GM18870 (cell line): ENCODE measurements around the gene TMEM61.
"Not testable (repeated sequence)": the region's sequence is repeated elsewhere in the genome, so short reads cannot be mapped to it uniquely, and the experiment has no call there.

Experiments
- ATAC-seq: cut with Tn5 transposase; IDR thresholded peaks from one replicate; pipeline ENCODE4 v1.9.1; 2021; ENCODE audit warnings: moderate library complexity; ENCODE audit not compliant: unreplicated experiment

TMEM61 gene

DNA sequence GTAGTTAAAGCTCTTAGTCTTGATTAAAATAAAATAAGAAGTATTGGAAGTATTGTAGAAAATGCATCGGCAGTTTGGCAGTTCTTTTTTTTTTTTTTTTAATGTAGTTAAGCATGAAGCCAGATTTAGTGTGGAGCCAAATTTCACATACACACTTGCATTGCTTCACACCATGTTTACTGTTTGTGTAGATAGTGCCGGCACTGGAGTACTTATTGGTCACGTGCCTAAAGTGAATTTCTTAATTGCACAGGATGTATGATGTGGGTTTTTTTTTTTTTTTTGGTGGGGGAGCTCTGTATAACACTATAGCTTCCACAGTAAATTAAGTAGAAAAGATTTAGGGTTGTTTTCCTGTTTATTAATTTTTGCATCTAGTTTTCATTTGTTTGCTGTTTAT lies 21.2 kb upstream of the TMEM61 start:
- no peak for ATAC-seq

- ATAC-seq, result no peak
Observed at GRCh38 chr1:54962612-54963395, 17.6 kb upstream of the TMEM61 start.

GRCh38 chr1:54963829-54964228 lies 16.6 kb upstream of the TMEM61 start:
- not testable (repeated sequence) for ATAC-seq

- ATAC-seq, result peak; percentile 80
Observed at GRCh38 chr1:54965624-54966340, 14.6 kb upstream of the TMEM61 start.

GRCh38 chr1:54967372-54967771 lies 13.1 kb upstream of the TMEM61 start:
- ATAC-seq, result no peak

- no peak for ATAC-seq
Observed at GRCh38 chr1:54968551-54968950, 11.9 kb upstream of the TMEM61 start.

GRCh38 chr1:54969879-54970278 lies 10.5 kb upstream of the TMEM61 start:
- no peak for ATAC-seq

- ATAC-seq, result no peak
Observed at GRCh38 chr1:54970901-54971300, 9.5 kb upstream of the TMEM61 start.

DNA sequence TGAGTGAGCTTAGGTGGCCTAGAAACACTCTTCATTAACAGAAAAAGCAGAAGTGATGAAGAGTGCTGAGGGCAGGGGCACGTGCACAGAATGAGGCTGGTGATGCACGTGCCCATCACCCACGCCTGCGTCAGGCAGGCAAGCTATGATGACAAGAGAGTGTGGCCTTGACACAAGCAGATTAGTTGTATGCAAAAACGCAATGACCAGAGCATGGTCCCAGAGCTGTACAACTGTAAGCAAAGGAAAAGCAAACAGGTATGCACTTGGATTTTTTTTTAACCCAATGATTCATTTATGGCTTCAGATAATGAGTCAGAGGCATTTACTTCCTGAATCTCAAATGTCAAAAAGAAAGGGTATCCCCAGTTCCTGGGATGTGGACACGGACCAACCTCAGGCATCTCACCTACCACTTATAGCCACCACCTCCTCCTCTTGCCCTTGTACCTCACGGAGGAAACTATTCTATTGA lies 9.1 kb upstream of the TMEM61 start:
- peak; percentile 95 for ATAC-seq

- no peak for ATAC-seq
Observed at GRCh38 chr1:54972436-54972835, 8.0 kb upstream of the TMEM61 start.

DNA sequence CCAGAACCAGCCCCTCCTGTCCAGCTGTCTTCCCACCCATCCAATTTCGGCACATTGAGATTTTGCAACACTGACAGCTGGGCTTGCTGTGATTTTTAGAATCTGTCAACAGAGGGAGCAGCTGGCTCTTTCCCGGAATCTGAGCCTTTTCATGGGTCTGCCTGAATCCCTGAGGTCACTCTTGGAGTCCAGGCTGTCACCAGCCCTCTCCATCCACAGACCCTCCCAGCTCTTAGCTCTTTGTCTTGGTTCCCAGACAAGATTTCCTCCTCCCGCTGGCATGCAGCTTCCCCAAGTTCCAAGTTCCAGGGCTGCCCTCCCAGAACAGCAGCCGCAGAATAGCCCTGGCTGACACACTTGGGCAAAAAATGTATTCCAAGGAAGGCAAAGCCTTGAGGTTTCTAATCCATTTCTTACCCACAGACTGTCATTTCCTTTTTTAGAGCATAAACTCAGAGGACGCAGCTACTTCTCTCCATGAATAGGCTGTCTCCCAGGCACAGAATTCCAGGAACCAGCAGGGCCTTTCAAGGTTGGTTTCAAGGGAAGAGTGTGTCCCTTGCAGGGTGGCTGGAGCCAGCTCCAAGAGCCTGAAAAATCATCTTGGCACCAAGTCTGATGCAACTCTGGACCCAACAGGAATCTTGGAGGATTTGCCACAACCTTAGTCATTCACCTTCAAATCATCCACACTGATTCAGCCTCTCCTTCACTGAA lies 7.1 kb upstream of the TMEM61 start:
- ATAC-seq, result no peak

- ATAC-seq, result no peak
Observed at GRCh38 chr1:54975356-54976108, 4.9 kb upstream of the TMEM61 start.

GRCh38 chr1:54976747-54977146 lies 3.7 kb upstream of the TMEM61 start:
- no peak for ATAC-seq

DNA sequence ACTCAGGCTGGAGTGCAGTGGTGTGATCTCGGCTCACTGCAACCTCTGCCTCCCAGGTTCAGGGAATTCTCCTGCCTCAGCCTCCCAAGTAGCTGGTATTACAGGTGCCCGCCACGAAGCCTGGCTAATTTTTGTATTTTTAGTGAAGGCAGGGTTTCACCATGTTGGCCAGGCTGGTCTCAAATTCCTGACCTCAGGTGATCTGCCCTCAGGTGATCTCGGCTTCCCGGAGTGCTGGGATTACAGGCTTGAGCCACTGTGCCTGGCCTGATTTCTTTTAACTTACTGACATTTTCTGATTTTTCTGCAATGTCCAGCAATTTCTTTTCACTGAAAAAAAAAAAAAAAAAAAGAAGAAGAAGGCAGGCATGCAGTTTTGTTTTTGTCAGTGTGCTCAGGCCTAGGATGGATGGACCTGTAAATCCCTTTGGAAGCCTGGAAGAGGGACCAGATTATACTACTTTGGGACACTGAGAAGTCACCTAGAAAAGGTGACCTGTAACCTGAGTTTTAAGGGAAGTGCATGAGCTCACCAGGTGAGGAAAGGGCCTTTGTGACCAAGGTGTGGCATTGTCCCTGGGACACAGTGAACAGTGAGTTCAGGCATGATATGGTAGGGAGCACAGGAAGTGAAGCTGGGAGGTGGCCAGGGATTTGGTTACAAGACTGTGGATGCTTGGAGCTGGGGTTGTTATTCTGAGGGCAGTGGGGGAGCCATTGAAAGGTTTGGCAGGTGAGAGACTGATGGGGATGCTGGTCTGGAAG lies 2.7 kb upstream of the TMEM61 start:
- no peak for ATAC-seq

- ATAC-seq, result no peak
Observed at GRCh38 chr1:54978528-54979326, 1.7 kb upstream of the TMEM61 start.

DNA sequence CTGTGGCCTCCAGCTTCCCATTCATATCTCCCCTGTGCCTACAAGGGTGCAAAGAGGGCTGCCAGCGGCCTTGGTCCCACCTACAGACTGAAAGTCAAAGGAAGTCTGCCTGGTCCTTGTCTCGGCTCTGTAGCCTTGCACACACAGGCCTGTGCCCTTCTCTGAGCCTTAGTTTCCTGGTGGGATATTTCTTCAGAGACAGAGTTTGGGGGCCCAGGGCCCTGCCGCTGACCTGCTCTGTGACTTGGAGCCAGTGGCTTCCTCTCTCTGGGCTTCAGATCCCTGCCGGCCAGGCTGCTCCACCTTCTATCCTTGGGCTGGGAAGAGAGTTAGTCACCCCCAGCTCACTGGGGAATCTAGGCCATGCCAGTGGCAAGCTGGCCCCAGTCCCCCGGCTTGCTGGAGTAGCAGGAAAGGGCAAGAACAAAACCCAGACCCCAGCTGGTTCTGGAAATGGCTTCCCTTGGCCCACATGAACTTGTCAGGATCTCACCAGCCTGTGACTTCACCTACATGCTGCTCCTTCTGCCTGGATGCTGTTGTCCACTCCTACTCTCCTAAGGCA lies 1.0 kb upstream of the TMEM61 start:
- ATAC-seq, result no peak

GRCh38 chr1:54980046-54980527 lies 341 bp upstream of the TMEM61 start:
- ATAC-seq, result no peak

DNA sequence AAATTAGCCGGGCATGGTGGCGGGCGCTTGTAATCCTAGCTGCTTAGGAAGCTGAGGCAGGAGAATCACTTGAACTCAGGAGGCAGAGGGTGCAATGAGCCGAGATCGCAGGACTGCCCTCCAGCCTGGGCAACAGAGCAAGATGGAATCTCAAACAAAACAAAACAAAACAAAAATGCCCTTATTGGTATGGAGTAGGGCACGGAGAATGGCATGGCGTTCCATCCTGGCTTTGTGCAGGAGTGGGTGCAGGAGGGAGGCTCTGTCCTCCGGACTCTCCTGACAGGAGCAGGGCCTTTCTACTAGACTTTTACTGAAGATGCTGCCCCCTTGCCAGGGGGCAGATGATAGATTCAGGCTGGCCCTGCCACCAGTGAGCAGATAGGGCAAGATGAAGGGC lies 1.0 kb downstream of the TMEM61 start:
- ATAC-seq, result no peak

DNA sequence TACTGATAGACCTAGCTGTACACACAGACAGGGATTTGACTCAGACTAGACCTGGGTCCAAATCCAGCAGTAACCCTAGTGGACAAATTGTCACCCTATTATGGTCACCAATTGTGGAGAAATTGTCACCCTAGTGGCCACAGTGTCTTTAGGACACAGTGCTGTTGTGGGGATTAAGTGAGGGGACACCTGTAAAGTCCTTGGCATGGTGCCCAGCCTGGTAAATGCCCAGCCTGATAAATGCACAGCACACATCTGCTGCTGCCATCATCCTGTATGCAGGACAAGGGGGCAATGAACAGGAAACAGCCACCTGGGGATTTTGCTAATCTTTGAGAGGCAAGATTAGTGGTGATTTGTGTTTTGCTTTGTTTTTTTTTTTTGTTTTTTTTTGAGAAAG lies 2.3 kb downstream of the TMEM61 start:
- no peak for ATAC-seq
